Prostate gland (tissue), 2 donors: ENCODE measurements around the gene HAND2.

Source experiments
- CTCF ChIP-seq, 4 experiments: fragments of 200-600 bp in 2 of 4; fragments of 450-650 bp in 2 of 4; sonication (generic) in 2 of 4; IDR thresholded peaks; 1 replicate in 3 of 4; 2 replicates in 1 of 4; pipeline ENCODE4 v1.5.1; 2016 to 2019; ENCODE audit warnings: antibody characterized with exemption in 4 of 4, mild to moderate bottlenecking in 2 of 4, moderate library complexity in 2 of 4
- POLR2A ChIP-seq: fragments of 450-650 bp; IDR thresholded peaks from one replicate; pipeline ENCODE4 v1.6.1; 2016; ENCODE audit warnings: antibody characterized with exemption, mild to moderate bottlenecking
- POLR2AphosphoS5 ChIP-seq: sonication (generic); formaldehyde crosslinking; IDR thresholded peaks from one replicate; pipeline ENCODE4 v1.6.1; 2017; ENCODE audit warnings: antibody characterized with exemption

- TF ChIP-seq CTCF (IDR thresholded peaks at IDR 0.05) (no peak), POLR2A (no peak), POLR2AphosphoS5 (no peak)
Measured at GRCh38 chr4:173503330-173504180, 26.5 kb downstream of the HAND2 start.
